ENCODE measurements around the gene OR51B4. TPM values are rescaled to one million over a fixed set of nuclear protein-coding genes. Genes with fewer than 3 reads are reported as not detected.

Gene OR51B4
- total RNA-seq, 2 donors from 2014 or later: not detected

DNA sequence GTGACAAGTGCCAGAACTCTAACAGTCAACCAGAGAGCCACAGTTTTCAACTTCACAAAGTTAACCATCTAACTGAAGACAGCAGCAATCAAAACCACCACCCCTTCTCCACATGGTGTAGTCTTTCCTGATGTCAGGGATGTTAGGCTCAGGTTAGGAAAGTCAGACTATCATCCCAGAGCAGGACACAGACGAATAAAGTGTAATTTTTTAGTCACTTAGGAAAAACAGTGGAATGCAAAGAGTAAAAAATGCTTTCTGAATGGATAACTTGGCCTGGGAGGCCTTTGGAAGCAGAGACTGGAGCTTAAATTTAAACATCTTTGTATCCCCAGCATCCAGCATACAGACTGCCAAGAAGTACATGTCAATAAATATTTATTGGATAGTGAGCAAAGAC is 15.4 kb downstream of the OR51B4 start:
- TF ChIP-seq, protein P1, sequence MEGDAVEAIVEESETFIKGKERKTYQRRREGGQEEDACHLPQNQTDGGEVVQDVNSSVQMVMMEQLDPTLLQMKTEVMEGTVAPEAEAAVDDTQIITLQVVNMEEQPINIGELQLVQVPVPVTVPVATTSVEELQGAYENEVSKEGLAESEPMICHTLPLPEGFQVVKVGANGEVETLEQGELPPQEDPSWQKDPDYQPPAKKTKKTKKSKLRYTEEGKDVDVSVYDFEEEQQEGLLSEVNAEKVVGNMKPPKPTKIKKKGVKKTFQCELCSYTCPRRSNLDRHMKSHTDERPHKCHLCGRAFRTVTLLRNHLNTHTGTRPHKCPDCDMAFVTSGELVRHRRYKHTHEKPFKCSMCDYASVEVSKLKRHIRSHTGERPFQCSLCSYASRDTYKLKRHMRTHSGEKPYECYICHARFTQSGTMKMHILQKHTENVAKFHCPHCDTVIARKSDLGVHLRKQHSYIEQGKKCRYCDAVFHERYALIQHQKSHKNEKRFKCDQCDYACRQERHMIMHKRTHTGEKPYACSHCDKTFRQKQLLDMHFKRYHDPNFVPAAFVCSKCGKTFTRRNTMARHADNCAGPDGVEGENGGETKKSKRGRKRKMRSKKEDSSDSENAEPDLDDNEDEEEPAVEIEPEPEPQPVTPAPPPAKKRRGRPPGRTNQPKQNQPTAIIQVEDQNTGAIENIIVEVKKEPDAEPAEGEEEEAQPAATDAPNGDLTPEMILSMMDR (conservative IDR thresholded peaks at IDR 0.05): no peak
- no peak overlapping the region for H3K9ac ChIP-seq (ENCODE audit: extremely low read depth, low read length, poor library complexity, severe bottlenecking)
- no peaks in the 10 kb centered on the region for H3K27me3 ChIP-seq (ENCODE audit: control insufficient read depth, insufficient read depth, low read length, poor library complexity, severe bottlenecking)

DNA sequence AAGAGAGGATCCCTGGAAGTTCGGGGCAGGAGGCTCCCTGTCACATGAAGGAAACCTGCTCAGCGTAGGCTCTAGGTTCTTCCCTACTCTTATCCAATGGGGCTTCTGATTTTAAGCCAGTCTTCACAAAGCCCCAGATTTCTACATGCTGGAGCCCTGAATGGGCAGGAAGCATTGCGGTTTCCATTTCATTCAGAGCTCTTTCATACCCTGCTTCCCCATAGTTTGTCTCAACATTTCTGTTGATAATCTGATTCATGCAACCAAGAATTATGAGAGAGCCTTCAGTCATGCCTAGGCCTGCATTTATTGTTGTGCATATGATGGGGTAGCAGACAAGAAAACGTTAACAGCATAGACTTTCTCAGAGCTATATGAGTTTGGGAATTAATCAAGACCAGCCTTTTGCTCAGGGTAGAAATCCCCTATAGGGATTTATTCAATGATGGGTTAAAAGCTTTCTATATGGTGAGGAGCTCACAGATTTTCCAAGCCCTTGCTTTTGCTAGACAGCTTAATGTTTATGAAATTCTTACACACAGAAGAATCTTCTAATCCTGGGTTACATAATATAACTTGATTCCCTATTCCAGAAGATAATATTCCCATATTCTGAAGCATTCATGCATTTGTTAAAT is 15.9 kb downstream of the OR51B4 start:
- H3K27me3 ChIP-seq (ENCODE audit: control insufficient read depth, insufficient read depth, low read length, poor library complexity, severe bottlenecking): no peaks in the 10 kb centered on the region
- H3K4me1 Mint-ChIP-seq: peaks cover 18% of the 10 kb centered on the region
- no peaks in the 10 kb centered on the region for H3K36me3 ChIP-seq (ENCODE audit: control insufficient read depth, insufficient read depth, low read length)
- no peak overlapping the region for H3K9ac ChIP-seq (ENCODE audit: extremely low read depth, low read length, poor library complexity, severe bottlenecking)
- H3K4me3 ChIP-seq (ENCODE audit: low read length): no peak overlapping the region
- H3K9me3 ChIP-seq (ENCODE audit: control insufficient read depth, low read length): no peaks in the 10 kb centered on the region
- H3K27me3 Mint-ChIP-seq (ENCODE audit: insufficient read depth): no peaks in the 10 kb centered on the region
- no peak for DNase-seq
- H3K27ac Mint-ChIP-seq: no peak overlapping the region
- WGBS, 2 experiments (ENCODE audit: insufficient coverage in 1 of 2, insufficient read length in 1 of 2): 92 to 95% methylated on average over 4 of the region's 4 CpGs
- H3K36me3 Mint-ChIP-seq (ENCODE audit: low read depth): no peaks in the 10 kb centered on the region
- TF ChIP-seq, protein P1 (conservative IDR thresholded peaks at IDR 0.05): no peak
- no peak overlapping the region for H3K4me3 Mint-ChIP-seq
- H3K4me1 ChIP-seq (ENCODE audit: control insufficient read depth, insufficient read depth, low read length): peaks cover 2% of the 10 kb centered on the region
- H3K27ac ChIP-seq (ENCODE audit: low read depth, low read length): no peak overlapping the region
- H3K9me3 Mint-ChIP-seq: no peaks in the 10 kb centered on the region

More for the DNA sequence above, 15.4 kb downstream of the OR51B4 start:
- WGBS, 2 experiments (ENCODE audit: insufficient coverage in 1 of 2, insufficient read length in 1 of 2): 71 to 83% methylated on average over 1 of the region's 1 CpG
- Histone ChIP-seq H3K4me1 (ENCODE audit: control insufficient read depth, insufficient read depth, low read length) (peaks cover 2% of the 10 kb centered on the region), H3K4me3 (ENCODE audit: low read length) (no peak overlapping the region), H3K27ac (ENCODE audit: low read depth, low read length) (no peak overlapping the region), H3K36me3 (ENCODE audit: control insufficient read depth, insufficient read depth, low read length) (no peaks in the 10 kb centered on the region), H3K9me3 (ENCODE audit: control insufficient read depth, low read length) (no peaks in the 10 kb centered on the region)
- Mint-ChIP-seq H3K27ac (no peak overlapping the region), H3K36me3 (ENCODE audit: low read depth) (no peaks in the 10 kb centered on the region), H3K27me3 (ENCODE audit: insufficient read depth) (no peaks in the 10 kb centered on the region), H3K9me3 (no peaks in the 10 kb centered on the region), H3K4me1 (peaks cover 17% of the 10 kb centered on the region), H3K4me3 (no peak overlapping the region)
- DNase-seq: no peak

DNA sequence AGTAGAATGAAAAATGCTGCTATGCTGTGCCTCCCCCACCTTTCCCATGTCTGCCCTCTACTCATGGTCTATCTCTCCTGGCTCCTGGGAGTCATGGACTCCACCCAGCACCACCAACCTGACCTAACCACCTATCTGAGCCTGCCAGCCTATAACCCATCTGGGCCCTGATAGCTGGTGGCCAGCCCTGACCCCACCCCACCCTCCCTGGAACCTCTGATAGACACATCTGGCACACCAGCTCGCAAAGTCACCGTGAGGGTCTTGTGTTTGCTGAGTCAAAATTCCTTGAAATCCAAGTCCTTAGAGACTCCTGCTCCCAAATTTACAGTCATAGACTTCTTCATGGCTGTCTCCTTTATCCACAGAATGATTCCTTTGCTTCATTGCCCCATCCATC is 17.1 kb downstream of the OR51B4 start:
- peaks cover 21% of the 10 kb centered on the region for H3K4me1 Mint-ChIP-seq
- no peaks in the 10 kb centered on the region for H3K36me3 ChIP-seq (ENCODE audit: control insufficient read depth, insufficient read depth, low read length)
- peaks cover 2% of the 10 kb centered on the region for H3K4me1 ChIP-seq (ENCODE audit: control insufficient read depth, insufficient read depth, low read length)
- TF ChIP-seq, protein P1 (conservative IDR thresholded peaks at IDR 0.05): no peak
- 86 to 92% methylated on average over 1 to 2 of the region's 2 CpGs for WGBS, 2 experiments (ENCODE audit: insufficient coverage in 1 of 2, insufficient read length in 1 of 2)
- H3K27ac Mint-ChIP-seq: no peak overlapping the region
- no peak overlapping the region for H3K27ac ChIP-seq (ENCODE audit: low read depth, low read length)
- no peak overlapping the region for H3K9ac ChIP-seq (ENCODE audit: extremely low read depth, low read length, poor library complexity, severe bottlenecking)
- H3K36me3 Mint-ChIP-seq (ENCODE audit: low read depth): no peaks in the 10 kb centered on the region
- H3K4me3 ChIP-seq (ENCODE audit: low read length): no peak overlapping the region
- H3K9me3 Mint-ChIP-seq: no peaks in the 10 kb centered on the region
- DNase-seq: no peak
- no peaks in the 10 kb centered on the region for H3K27me3 Mint-ChIP-seq (ENCODE audit: insufficient read depth)
- H3K9me3 ChIP-seq (ENCODE audit: control insufficient read depth, low read length): no peaks in the 10 kb centered on the region
- H3K27me3 ChIP-seq (ENCODE audit: control insufficient read depth, insufficient read depth, low read length, poor library complexity, severe bottlenecking): no peaks in the 10 kb centered on the region
- no peak overlapping the region for H3K4me3 Mint-ChIP-seq

Data from endodermal cell (in vitro differentiated cells).